Testis (tissue), 3 donors: ENCODE data around the gene FAIM2. TPM values are rescaled to one million over a fixed set of nuclear protein-coding genes. Genes with fewer than 3 reads are reported as not detected.

Experiments
- DNase-seq: peaks from one replicate; pipeline ENCODE4 v3.0.0-alpha.2; 2019
- H3K27ac ChIP-seq, 2 donors: fragments of 200-600 bp; sonication (generic); one replicate each; pipeline ENCODE4 v1.5.1; 2019
- H3K27me3 ChIP-seq: fragments of 200-600 bp; sonication (generic); one replicate; pipeline ENCODE4 v1.5.1; 2019
- H3K36me3 ChIP-seq: fragments of 200-600 bp; sonication (generic); one replicate; pipeline ENCODE4 v1.5.1; 2017; ENCODE audit warnings: low read depth; ENCODE audit errors: missing control alignments
- H3K4me1 ChIP-seq: fragments of 200-600 bp; sonication (generic); one replicate; pipeline ENCODE4 v1.5.1; 2019
- H3K4me3 ChIP-seq, 2 donors: fragments of 200-600 bp; sonication (generic); one replicate each; pipeline ENCODE4 v1.5.1; 2017 to 2019
- H3K9me3 ChIP-seq: fragments of 200-600 bp; sonication (generic); one replicate; pipeline ENCODE4 v1.5.1; 2017
- POLR2A ChIP-seq: fragments of 450-650 bp; IDR thresholded peaks from one replicate; pipeline ENCODE4 v1.6.1; 2017; ENCODE audit warnings: antibody characterized with exemption, mild to moderate bottlenecking, moderate library complexity
- WGBS, 2 donors: methylation state at CpG; one replicate each; pipeline ENCODE4 v1.1.5; 2018; 5-methylcytosine and 5-hydroxymethylcytosine counted together
- intact Hi-C: fragments of 100-400 bp; cut with DNase I; formaldehyde crosslinking; loops from one replicate; pipeline ENCODE4 v1.15.1; 2023; ENCODE audit warnings: low total_unique reads
- polyA plus RNA-seq: library from polyadenylated mRNA; stranded (reverse); fragments of 350-450 nt; fragmentation: Illumina TruSeq; extraction: RNeasy Lipid Tissue Mini Kit (QIAGEN cat#74804); gene quantifications from one replicate; pipeline ENCODE4 v1.2.3, GENCODE V29; 2014; ENCODE audit warnings: low read depth, low replicate concordance; ENCODE audit not compliant: insufficient read depth
- total RNA-seq, 2 donors: library from RNA; depleted of rRNA; stranded (reverse); fragments of >200 nt; gene quantifications; one replicate each; pipeline ENCODE4 v1.2.3, GENCODE V29; 2016
- TF ChIP-seq, protein P1 (sequence below), 3 experiments: fragments of 450-650 bp in 2 of 3; fragments of 200-600 bp in 1 of 3; sonication (generic) in 1 of 3; IDR thresholded peaks; one replicate each; pipeline ENCODE4 v1.5.1; 2016 to 2019; ENCODE audit warnings: antibody characterized with exemption in 3 of 3, mild to moderate bottlenecking in 2 of 3, moderate library complexity in 1 of 3

Gene FAIM2
- total and polyA plus RNA-seq, 3 donors from 2014 or later: 14.6 to 67.5 (median 15.3) TPM

DNA sequence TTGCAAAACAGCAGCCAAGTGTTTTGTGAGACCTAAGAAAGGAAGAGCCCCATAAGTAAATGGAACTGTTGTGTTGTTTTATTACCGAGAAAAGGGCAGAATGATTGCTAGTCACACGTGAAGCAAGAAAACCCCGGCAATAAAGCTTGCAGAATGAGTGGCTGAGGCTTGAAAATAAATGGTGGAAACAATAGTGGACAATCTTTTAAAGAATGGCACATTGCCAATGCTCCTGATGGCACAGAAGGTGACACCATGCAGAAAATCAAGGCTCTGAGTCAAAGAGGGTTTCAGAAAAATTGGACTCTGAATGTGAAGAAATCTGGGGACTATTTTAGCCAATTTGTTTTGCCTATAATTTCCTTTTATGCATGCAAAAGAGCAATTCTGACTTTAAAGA, 42.8 kb upstream of the FAIM2 start:
- no peak for DNase-seq
- H3K36me3 ChIP-seq: no peaks in the 10 kb centered on the region
- H3K27ac ChIP-seq: no peak overlapping the region
- H3K27me3 ChIP-seq: no peaks in the 10 kb centered on the region
- WGBS, 2 donors: 88 to 93% methylated on average over 3 of the region's 3 CpGs
- H3K9me3 ChIP-seq: no peaks in the 10 kb centered on the region
- TF ChIP-seq, protein P1, sequence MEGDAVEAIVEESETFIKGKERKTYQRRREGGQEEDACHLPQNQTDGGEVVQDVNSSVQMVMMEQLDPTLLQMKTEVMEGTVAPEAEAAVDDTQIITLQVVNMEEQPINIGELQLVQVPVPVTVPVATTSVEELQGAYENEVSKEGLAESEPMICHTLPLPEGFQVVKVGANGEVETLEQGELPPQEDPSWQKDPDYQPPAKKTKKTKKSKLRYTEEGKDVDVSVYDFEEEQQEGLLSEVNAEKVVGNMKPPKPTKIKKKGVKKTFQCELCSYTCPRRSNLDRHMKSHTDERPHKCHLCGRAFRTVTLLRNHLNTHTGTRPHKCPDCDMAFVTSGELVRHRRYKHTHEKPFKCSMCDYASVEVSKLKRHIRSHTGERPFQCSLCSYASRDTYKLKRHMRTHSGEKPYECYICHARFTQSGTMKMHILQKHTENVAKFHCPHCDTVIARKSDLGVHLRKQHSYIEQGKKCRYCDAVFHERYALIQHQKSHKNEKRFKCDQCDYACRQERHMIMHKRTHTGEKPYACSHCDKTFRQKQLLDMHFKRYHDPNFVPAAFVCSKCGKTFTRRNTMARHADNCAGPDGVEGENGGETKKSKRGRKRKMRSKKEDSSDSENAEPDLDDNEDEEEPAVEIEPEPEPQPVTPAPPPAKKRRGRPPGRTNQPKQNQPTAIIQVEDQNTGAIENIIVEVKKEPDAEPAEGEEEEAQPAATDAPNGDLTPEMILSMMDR (IDR thresholded peaks at IDR 0.05): no peak
- no peak for TF ChIP-seq POLR2A
- H3K4me1 ChIP-seq: peaks cover 5% of the 10 kb centered on the region
- intact Hi-C loops: no loop called here
- H3K4me3 ChIP-seq: no peak overlapping the region

DNA sequence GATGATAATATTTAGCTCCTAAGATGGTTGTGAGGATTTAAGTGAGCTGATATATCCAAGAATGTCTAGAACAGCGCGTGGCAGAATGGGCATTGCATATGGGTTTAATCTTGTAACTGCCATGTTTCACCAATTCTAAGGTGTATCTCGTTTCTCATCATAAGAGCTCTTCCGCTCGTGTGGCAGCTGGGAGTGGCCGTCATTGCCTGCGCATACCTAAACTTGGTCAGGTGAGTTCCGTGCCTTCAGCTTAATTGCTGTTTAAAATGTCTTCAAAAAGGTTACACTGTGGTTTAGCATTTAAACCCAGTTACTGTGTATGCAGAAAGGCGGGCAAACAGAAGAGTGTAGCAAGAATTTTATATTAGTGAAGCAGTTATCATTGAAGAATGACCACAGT, 42.4 kb upstream of the FAIM2 start:
- Histone ChIP-seq H3K4me3 (no peak overlapping the region), H3K27me3 (no peaks in the 10 kb centered on the region), H3K36me3 (no peaks in the 10 kb centered on the region), H3K27ac (peak overlapping the region in 1 of 2 donors; percentile 59), H3K4me1 (peaks cover 5% of the 10 kb centered on the region), H3K9me3 (no peaks in the 10 kb centered on the region)
- intact Hi-C loops: no loop called here
- WGBS, 2 donors: 87 to 91% methylated on average over 9 of the region's 9 CpGs
- no peak for TF ChIP-seq POLR2A
- TF ChIP-seq, protein P1 (IDR thresholded peaks at IDR 0.05): no peak
- no peak for DNase-seq

DNA sequence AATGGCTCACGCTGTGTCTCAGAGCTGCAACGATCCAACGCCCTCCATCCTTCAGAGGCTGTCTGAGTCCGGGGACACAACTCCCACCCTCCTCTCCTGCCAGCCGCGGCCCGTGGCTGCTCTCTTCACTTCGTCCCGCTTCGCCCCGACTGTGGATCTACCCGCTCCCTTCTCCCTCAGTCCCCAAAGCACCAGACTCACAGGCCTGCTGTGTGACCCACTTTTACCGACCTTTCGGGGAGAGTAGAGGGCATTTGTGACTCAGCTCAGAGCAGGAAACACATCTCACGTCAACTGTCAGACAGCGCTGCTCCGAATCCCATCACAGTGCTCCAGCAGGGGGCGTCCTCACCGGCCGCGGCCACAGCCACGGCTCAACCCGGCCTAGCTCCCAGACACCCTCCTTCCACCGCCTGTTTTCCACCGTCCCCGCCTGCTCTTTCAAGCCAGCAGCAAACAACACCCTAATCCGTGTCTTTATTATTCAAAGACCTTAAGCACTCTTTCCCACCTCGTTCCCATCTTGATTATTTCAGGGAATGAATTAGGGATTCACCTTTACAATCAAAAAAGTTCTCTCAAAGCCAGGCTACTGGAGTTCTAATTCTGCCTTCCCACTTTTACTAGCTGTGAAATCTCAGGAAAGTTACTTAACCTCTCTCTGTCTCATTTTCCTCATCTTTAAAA, 41.8 kb upstream of the FAIM2 start:
- H3K4me3 ChIP-seq: peak overlapping the region; percentile 18 to 29
- H3K36me3 ChIP-seq: no peaks in the 10 kb centered on the region
- no peak for TF ChIP-seq POLR2A
- TF ChIP-seq, protein P1 (IDR thresholded peaks at IDR 0.05): peak; percentile 62 to 78 (median 75)
- no peaks in the 10 kb centered on the region for H3K9me3 ChIP-seq
- intact Hi-C loops: no loop called here
- no peaks in the 10 kb centered on the region for H3K27me3 ChIP-seq
- WGBS, 2 donors: 14 to 23% methylated on average over 28 of the region's 28 CpGs
- H3K27ac ChIP-seq: peak overlapping the region; percentile 12 to 59
- peak; percentile 88 for DNase-seq
- H3K4me1 ChIP-seq: peaks cover 5% of the 10 kb centered on the region

DNA sequence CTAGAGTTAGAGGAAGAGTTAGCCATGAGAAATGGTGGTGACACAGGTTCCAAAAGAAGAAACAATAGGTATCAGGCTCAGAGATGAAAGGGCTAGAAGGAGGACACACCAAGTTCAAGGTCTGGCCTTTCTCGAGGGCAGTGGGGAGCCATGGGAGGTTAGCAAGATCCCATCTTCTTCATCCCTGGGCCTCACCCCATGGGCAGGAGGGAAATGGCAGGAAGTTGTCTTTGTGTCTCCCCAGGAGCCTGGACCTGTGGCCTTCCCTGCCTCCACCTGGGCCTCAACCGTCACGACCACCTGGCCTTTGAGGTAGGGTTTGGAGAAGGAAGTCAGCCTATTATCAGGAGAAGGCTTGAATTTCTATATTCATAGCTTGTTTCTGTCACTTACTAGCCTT, 41.0 kb upstream of the FAIM2 start:
- Histone ChIP-seq H3K4me3 (no peak overlapping the region), H3K27me3 (no peaks in the 10 kb centered on the region), H3K36me3 (no peaks in the 10 kb centered on the region), H3K9me3 (no peaks in the 10 kb centered on the region), H3K4me1 (peaks cover 2% of the 10 kb centered on the region), H3K27ac (no peak overlapping the region)
- intact Hi-C loops: no loop called here
- TF ChIP-seq, protein P1 (IDR thresholded peaks at IDR 0.05): no peak
- TF ChIP-seq POLR2A: no peak
- no peak for DNase-seq
- 83 to 87% methylated on average over 3 of the region's 3 CpGs for WGBS, 2 donors

DNA sequence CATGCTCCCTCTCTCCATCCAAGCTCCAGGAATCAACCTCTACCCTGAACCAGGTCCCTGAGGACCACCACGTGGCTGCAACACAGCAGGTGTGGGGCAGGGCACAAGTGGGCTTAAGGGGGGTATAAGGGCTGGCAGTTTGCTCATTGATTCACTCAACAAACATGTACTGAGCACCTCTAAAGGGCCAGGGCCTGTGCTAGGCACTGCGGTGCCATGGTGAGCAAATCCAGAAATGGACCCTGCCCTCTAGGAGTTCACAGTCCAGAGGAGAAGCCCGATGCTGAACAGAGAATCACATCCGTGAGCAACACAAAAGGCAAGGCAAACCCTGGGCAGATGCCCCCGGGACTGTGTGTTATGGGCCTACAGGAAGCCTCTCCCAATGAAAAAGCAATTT, 40.3 kb upstream of the FAIM2 start:
- Histone ChIP-seq H3K4me1 (peaks cover 7% of the 10 kb centered on the region), H3K36me3 (no peaks in the 10 kb centered on the region), H3K27me3 (no peaks in the 10 kb centered on the region), H3K4me3 (no peak overlapping the region), H3K27ac (no peak overlapping the region), H3K9me3 (no peaks in the 10 kb centered on the region)
- intact Hi-C loops: no loop called here
- WGBS, 2 donors: 91 to 93% methylated on average over 5 of the region's 5 CpGs
- TF ChIP-seq, protein P1 (IDR thresholded peaks at IDR 0.05): no peak
- TF ChIP-seq POLR2A: no peak
- DNase-seq: no peak
